ENCODE results near the gene STAT2. TPM values are rescaled to one million over a fixed set of nuclear protein-coding genes. Genes with fewer than 3 reads are reported as not detected.
"Not testable (repeated sequence)": the region's sequence is repeated elsewhere in the genome, so short reads cannot be mapped to it uniquely, and the experiment has no call there.

The STAT2 gene
- total RNA-seq, 1 experiment from 2014 or later = 76.6 TPM

DNA sequence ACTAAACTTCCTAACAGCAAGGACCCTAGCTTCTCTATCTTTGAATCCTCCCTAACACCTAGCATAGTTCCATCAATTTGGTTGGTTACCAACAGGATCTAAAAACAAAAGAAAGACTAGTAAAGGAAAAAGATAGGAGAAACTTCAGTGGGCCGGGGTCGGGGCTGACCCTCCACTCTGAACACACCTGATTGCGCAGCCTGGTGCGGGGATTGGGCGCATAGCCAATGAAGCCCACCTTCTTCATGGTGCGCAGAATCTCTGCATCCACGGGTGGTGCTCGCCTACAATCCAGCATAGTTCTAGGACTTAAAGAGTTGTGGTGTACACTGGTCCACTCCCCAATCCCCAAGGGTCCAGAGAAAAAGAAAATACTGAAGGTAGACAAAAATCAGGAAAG is 33.8 kb downstream of the STAT2 start:
- H3K9me2 ChIP-seq (ENCODE audit: insufficient read depth) = no peaks in the 10 kb centered on the region
- BruUV-seq (replicated peaks) = no TSS peak
- DNase-seq = no peak
- peaks cover 2% of the 10 kb centered on the region; the same call in 1 of the 2 replicates for H3K4me1 ChIP-seq (replicated peaks; ENCODE audit: insufficient read depth)
- intact Hi-C loops (cut with micrococcal nuclease; ENCODE audit: unreplicated experiment) = no loop called here
- no peak overlapping the region for H2AFZ ChIP-seq
- CTCF ChIA-PET = no interaction called here
- no peaks in the 10 kb centered on the region for H4K20me1 ChIP-seq (ENCODE audit: insufficient read depth)
- H3K36me3 ChIP-seq (ENCODE audit: low read depth) = peaks cover 11% of the 10 kb centered on the region; the same call in 1 of the 2 replicates
- no peak for TF ChIP-seq EZH2 (IDR thresholded peaks at IDR 0.05; ENCODE audit: low read depth)
- TF ChIP-seq, protein P1, sequence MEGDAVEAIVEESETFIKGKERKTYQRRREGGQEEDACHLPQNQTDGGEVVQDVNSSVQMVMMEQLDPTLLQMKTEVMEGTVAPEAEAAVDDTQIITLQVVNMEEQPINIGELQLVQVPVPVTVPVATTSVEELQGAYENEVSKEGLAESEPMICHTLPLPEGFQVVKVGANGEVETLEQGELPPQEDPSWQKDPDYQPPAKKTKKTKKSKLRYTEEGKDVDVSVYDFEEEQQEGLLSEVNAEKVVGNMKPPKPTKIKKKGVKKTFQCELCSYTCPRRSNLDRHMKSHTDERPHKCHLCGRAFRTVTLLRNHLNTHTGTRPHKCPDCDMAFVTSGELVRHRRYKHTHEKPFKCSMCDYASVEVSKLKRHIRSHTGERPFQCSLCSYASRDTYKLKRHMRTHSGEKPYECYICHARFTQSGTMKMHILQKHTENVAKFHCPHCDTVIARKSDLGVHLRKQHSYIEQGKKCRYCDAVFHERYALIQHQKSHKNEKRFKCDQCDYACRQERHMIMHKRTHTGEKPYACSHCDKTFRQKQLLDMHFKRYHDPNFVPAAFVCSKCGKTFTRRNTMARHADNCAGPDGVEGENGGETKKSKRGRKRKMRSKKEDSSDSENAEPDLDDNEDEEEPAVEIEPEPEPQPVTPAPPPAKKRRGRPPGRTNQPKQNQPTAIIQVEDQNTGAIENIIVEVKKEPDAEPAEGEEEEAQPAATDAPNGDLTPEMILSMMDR (conservative IDR thresholded peaks at IDR 0.05) = no peak
- H3F3A ChIP-seq (ENCODE audit: insufficient read depth, low read depth) = peaks cover 6% of the 10 kb centered on the region; the same call in 1 of the 2 replicates
- POLR2A ChIA-PET (ENCODE audit: unreplicated experiment) = interaction anchor here (0.6 kb wide), 1 partner anchor 79 kb away, joined by 6 read pairs; no protein-coding TSS in a partner anchor
- no peak overlapping the region for H3K4me2 ChIP-seq
- no peak overlapping the region for H3K27ac ChIP-seq
- H3K27me3 ChIP-seq (ENCODE audit: insufficient read depth, low read depth) = no peaks in the 10 kb centered on the region
- H3K4me3 ChIP-seq = no peak overlapping the region
- H3K9me3 ChIP-seq (ENCODE audit: insufficient read depth, low read depth) = no peaks in the 10 kb centered on the region
- no peaks in the 10 kb centered on the region for H3K79me2 ChIP-seq (ENCODE audit: low read depth)

GRCh38 chr12:56324206-56324605 is 35.7 kb downstream of the STAT2 start:
- Histone ChIP-seq H3K4me1 (replicated peaks; ENCODE audit: insufficient read depth) (no peaks in the 10 kb centered on the region), H3K27ac (no peak overlapping the region), H3K36me3 (ENCODE audit: low read depth) (peaks cover 11% of the 10 kb centered on the region; the same call in 1 of the 2 replicates), H3K9me3 (ENCODE audit: insufficient read depth, low read depth) (no peaks in the 10 kb centered on the region), H3F3A (ENCODE audit: insufficient read depth, low read depth) (no peaks in the 10 kb centered on the region), H4K20me1 (ENCODE audit: insufficient read depth) (no peaks in the 10 kb centered on the region), H3K27me3 (ENCODE audit: insufficient read depth, low read depth) (no peaks in the 10 kb centered on the region), H3K9me2 (ENCODE audit: insufficient read depth) (no peaks in the 10 kb centered on the region), H3K79me2 (ENCODE audit: low read depth) (no peaks in the 10 kb centered on the region), H2AFZ (no peak overlapping the region), H3K4me3 (no peak overlapping the region), H3K4me2 (no peak overlapping the region)
- no TSS peak for BruUV-seq (replicated peaks)
- no peak for DNase-seq
- ChIA-PET POLR2A (ENCODE audit: unreplicated experiment) (no interaction called here), CTCF (no interaction called here)
- no peak for TF ChIP-seq EZH2 (IDR thresholded peaks at IDR 0.05; ENCODE audit: low read depth)
- TF ChIP-seq, protein P1 (conservative IDR thresholded peaks at IDR 0.05) = no peak
- intact Hi-C loops (cut with micrococcal nuclease; ENCODE audit: unreplicated experiment) = no loop called here

- H3K27me3 ChIP-seq (ENCODE audit: insufficient read depth, low read depth); H2AFZ ChIP-seq; H3F3A ChIP-seq (ENCODE audit: insufficient read depth, low read depth); H3K4me1 ChIP-seq (replicated peaks; ENCODE audit: insufficient read depth); H3K4me3 ChIP-seq; H4K20me1 ChIP-seq (ENCODE audit: insufficient read depth); H3K79me2 ChIP-seq (ENCODE audit: low read depth); DNase-seq; H3K9me2 ChIP-seq (ENCODE audit: insufficient read depth); H3K4me2 ChIP-seq; H3K9me3 ChIP-seq (ENCODE audit: insufficient read depth, low read depth); BruUV-seq (replicated peaks); CTCF ChIA-PET; POLR2A ChIA-PET (ENCODE audit: unreplicated experiment); H3K27ac ChIP-seq; intact Hi-C loops (cut with micrococcal nuclease; ENCODE audit: unreplicated experiment): not testable (repeated sequence)
- H3K36me3 ChIP-seq (ENCODE audit: low read depth) = peaks cover 11% of the 10 kb centered on the region; the same call in 1 of the 2 replicates
Observed at GRCh38 chr12:56321610-56322009, 38.3 kb downstream of the STAT2 start.

DNA sequence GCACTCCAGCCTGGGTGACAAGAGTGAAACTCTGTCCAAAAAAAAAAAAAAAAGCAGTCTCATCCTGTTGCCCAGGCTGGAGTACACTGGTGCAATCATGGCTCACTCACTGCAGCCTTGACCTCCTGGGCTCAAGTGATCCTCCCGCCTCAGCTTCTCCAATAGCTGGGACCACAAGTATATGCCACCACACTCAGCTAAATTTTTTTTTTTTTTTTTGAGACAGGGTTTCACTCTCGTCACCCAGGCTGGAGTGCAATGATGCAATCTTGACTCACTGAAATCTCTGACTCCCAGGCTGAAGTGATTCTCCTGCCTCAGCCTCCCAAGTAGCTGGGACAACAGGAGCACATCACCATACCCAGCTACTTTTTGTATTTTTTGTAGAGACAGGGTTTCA is 38.9 kb downstream of the STAT2 start:
- no peak for DNase-seq
- no peak for TF ChIP-seq EZH2 (IDR thresholded peaks at IDR 0.05; ENCODE audit: low read depth)
- TF ChIP-seq, protein P1 (conservative IDR thresholded peaks at IDR 0.05) = no peak
- POLR2A ChIA-PET (ENCODE audit: unreplicated experiment) = interaction anchor here (0.6 to 0.7 kb wide), 3 partner anchors 27 to 347 kb away, joined by 4 to 8 read pairs (median 6); partner anchors contain the start of gene RAB5B
- Histone ChIP-seq H4K20me1 (ENCODE audit: insufficient read depth) (no peaks in the 10 kb centered on the region), H3K9me2 (ENCODE audit: insufficient read depth) (no peaks in the 10 kb centered on the region), H3K4me2 (no peak overlapping the region), H3K27me3 (ENCODE audit: insufficient read depth, low read depth) (no peaks in the 10 kb centered on the region), H2AFZ (no peak overlapping the region), H3K79me2 (ENCODE audit: low read depth) (no peaks in the 10 kb centered on the region), H3F3A (ENCODE audit: insufficient read depth, low read depth) (peaks cover 8% of the 10 kb centered on the region), H3K4me3 (no peak overlapping the region), H3K36me3 (ENCODE audit: low read depth) (peaks cover 10% of the 10 kb centered on the region; the same call in 1 of the 2 replicates), H3K4me1 (replicated peaks; ENCODE audit: insufficient read depth) (peaks cover 7% of the 10 kb centered on the region; the same call in 1 of the 2 replicates), H3K9me3 (ENCODE audit: insufficient read depth, low read depth) (no peaks in the 10 kb centered on the region), H3K27ac (no peak overlapping the region)
- intact Hi-C loops (cut with micrococcal nuclease; ENCODE audit: unreplicated experiment) = no loop called here
- no TSS peak for BruUV-seq (replicated peaks)
- CTCF ChIA-PET = interaction anchor here (0.6 kb wide), 1 partner anchor 55 kb away, joined by 3 read pairs; no protein-coding TSS in a partner anchor

All from PC-9 (cell line).